GM12874 (cell line): ENCODE measurements around the gene NCMAP.

Source experiments
- TF ChIP-seq, protein P1 (sequence below): IDR thresholded peaks from 2 replicates; pipeline ENCODE4 v1.5.1; 2011; ENCODE audit warnings: low read depth, mild to moderate bottlenecking, control low read depth, low read length, moderate library complexity; ENCODE audit not compliant: insufficient read depth

The NCMAP gene

DNA sequence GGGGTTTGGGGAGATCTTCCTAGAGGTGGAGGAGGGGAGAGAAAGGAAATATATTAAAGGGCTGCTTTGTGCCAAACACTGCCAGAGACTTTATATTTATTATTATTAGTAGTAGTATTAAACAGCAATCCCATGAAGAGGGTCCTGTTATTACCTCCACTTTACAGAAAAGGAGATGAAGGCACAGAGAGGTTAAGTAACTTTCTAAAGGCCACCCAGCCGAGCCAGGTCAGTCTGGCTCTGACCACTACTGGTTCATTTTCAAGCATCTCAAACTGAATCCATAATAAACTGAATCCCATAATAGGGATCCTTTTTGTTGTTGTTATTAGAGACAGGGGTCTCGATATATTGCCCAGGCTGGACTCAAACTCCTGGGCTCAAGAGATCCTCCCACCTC, 12.6 kb downstream of the NCMAP start:
- TF ChIP-seq, protein P1, sequence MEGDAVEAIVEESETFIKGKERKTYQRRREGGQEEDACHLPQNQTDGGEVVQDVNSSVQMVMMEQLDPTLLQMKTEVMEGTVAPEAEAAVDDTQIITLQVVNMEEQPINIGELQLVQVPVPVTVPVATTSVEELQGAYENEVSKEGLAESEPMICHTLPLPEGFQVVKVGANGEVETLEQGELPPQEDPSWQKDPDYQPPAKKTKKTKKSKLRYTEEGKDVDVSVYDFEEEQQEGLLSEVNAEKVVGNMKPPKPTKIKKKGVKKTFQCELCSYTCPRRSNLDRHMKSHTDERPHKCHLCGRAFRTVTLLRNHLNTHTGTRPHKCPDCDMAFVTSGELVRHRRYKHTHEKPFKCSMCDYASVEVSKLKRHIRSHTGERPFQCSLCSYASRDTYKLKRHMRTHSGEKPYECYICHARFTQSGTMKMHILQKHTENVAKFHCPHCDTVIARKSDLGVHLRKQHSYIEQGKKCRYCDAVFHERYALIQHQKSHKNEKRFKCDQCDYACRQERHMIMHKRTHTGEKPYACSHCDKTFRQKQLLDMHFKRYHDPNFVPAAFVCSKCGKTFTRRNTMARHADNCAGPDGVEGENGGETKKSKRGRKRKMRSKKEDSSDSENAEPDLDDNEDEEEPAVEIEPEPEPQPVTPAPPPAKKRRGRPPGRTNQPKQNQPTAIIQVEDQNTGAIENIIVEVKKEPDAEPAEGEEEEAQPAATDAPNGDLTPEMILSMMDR, result no peak

DNA sequence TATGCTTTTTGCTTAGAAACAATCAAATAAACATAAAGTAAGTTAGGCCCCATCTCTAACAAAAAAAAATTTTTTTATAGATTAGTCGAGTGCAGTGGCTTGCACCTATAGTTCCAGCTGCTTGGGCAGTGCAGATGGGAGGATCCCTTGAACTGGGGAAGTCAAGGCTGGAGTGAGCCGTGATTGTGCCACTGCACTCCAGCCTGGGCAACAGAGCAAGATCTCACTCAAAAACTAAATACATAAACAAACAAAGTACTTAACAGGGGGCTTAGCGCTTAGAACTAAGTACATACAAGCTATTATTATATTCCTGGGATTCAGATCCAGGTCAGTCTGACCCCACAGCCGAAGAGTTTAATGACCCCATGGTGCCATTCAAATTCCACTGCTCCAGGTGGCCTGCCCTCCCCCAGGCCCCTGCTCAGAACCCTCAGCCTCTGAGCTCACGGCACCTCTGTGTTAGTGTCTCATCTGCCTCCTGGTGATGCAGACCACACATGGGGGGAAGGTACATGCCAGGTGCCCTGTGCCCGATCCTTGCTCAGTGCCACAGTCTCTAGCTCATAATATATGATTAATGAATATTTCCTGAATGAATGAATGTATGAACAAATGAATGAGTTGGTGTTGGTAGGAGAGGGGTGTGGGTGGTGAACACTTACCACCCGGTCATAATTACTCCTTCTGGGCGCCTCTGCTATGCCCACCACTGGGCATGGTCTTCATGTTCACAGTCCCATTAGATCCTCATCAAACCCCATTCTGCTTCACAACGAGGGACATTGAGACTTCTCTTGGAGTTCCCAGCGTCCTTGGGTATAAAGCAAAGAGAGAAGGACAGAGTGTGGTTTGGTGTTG, 14.6 kb downstream of the NCMAP start:
- TF ChIP-seq, protein P1, result no peak

DNA sequence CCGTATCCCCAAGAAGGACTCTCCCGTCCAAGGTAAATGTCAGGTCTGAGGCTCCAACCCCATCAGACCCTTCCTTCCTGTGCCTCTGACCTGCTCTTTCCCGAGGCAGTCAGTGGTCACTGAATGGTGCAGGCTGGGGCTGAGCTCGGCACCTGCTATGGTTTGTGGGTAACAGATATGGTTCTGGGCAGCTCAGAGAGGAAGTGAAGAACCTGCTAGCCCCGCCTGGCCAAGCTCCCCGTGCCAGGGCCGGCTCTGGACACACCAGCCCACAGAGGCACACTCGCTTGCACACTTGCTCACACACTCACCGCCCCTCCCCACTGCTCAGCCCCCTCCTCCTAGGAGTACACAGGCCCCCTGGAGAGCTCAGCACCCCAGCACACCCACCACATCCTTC, 16.4 kb downstream of the NCMAP start:
- TF ChIP-seq, protein P1, result no peak

DNA sequence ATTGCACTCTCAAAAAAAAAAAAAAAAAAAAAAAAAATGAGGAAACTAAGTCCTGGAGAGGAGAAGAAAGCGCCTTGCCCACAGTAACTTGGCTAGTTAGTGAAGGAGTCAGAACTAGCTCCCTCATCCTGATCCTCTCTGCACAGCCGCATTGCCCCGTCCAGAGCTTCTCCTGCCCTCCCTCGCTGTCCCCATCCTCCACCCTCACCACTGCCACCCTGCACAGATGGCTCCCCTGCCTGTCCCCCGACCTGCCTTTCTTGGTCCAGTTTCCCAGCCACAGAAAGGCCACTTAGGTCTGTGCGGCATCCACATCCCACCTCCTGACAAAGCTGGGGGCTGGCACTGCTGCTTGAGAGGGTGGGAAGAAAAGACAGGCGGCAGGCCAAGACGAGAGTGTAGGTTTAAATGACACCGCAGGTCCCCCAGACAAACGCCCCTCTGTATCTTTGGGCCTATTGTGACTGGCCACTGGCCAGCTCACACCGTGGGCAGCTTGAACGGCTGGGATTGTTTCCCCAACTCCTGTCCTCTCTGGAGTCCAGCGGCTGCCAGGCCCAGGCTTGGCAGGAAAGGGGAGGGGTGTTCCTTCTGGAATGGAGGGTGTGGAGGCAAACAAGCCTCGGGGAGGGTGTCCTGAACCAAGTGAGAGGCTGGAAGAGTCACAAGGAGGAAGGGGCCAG, 20.2 kb downstream of the NCMAP start:
- TF ChIP-seq, protein P1, result no peak

DNA sequence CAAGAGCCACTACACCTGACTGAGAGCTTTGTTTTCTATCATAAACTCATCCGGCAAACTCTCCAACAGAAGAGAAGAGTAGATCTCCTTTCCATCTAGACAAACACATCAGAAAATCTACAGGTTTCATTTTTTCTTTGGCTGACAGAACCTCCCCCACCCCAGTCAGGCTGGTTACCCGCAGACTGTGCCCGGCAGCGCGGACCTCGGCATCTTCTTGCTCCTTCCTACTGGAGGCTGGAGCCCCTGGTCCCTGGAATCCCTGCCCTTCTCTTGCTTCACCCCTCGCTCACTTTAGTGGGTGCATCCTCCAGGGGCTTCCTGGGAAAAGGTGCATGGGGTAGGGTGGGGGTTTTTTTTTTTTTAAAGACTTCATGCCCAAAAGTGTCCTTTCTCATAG, 23.0 kb downstream of the NCMAP start:
- TF ChIP-seq, protein P1, result no peak

DNA sequence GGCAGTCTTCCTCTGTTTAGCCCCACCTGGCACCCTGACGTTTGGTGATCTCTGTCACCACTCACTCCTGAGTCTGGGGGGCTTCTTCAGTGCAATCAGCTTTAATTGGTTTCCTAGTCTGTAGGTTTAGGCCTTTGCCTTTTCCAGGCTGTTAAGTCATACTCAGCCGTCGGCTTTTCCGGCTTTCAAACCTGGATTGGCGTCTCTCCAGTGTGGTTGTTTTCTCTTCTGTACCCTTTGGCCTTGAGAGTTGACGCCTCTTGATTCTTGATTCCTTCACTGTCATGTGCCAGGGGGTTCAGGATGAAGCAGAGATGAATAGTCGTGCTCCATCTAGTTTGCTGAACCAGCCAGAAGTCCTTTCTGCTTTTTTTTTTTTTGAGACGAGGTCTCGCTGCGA, 24.9 kb downstream of the NCMAP start:
- TF ChIP-seq, protein P1, result no peak

DNA sequence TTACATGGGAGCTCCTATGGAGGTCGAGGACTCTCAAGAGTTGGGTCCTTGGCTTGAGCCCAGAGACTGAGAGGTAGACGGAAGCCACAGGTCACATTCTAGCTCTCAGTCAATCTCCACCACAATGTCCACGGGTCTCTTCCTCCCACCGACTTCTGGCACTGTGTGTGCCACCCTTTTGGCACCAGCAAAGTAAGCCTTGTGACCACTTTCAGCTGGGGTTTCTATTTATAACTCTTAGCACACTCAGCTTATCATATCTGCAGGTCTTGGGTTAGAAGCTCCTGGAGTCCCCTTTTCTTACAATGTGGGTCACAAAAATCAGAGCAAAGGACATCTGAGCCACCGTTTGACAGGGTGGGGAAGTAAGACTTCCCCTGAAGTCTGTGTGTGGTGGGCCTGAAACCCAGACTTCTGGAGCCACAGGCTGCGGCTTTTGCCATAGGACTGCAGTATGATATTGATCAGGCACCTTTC, 28.3 kb downstream of the NCMAP start:
- TF ChIP-seq, protein P1, result no peak
